Cardiac fibroblast (primary cell): ENCODE measurements around the gene NEAT1.

Experiments
- DNase-seq, 2 donors: peaks; one replicate each; pipeline versions ENCODE4 v3.0.0 to v3.0.0-alpha.2; 2010; ENCODE audit warnings: low read depth in 2 of 2
- H3K4me3 ChIP-seq, 2 donors: replicated peaks in 1 of 2; 1 replicate in 1 of 2; 2 replicates in 1 of 2; pipeline ENCODE4 v1.5.1; 2011; ENCODE audit warnings: low read depth in 2 of 2, low read length in 2 of 2, mild to moderate bottlenecking in 2 of 2, moderate library complexity in 1 of 2
- TF ChIP-seq, protein P1 (sequence below): IDR thresholded peaks from one replicate; pipeline ENCODE4 v1.5.1; 2011; ENCODE audit warnings: low read depth, mild to moderate bottlenecking, low read length, inconsistent platforms

Gene NEAT1

GRCh38 chr11:65485920-65486219, 63.3 kb downstream of the NEAT1 start:
- H3K4me3 ChIP-seq: no peak overlapping the region
- no peak for DNase-seq
- TF ChIP-seq, protein P1, sequence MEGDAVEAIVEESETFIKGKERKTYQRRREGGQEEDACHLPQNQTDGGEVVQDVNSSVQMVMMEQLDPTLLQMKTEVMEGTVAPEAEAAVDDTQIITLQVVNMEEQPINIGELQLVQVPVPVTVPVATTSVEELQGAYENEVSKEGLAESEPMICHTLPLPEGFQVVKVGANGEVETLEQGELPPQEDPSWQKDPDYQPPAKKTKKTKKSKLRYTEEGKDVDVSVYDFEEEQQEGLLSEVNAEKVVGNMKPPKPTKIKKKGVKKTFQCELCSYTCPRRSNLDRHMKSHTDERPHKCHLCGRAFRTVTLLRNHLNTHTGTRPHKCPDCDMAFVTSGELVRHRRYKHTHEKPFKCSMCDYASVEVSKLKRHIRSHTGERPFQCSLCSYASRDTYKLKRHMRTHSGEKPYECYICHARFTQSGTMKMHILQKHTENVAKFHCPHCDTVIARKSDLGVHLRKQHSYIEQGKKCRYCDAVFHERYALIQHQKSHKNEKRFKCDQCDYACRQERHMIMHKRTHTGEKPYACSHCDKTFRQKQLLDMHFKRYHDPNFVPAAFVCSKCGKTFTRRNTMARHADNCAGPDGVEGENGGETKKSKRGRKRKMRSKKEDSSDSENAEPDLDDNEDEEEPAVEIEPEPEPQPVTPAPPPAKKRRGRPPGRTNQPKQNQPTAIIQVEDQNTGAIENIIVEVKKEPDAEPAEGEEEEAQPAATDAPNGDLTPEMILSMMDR: no peak

GRCh38 chr11:65486570-65487466, 64.2 kb downstream of the NEAT1 start:
- no peak overlapping the region for H3K4me3 ChIP-seq

GRCh38 chr11:65487467-65488272, 65.1 kb downstream of the NEAT1 start:
- DNase-seq: peak; percentile 100
- peak overlapping the region; percentile 6 to 21 for H3K4me3 ChIP-seq
- TF ChIP-seq, protein P1: no peak

More at GRCh38 chr11:65486570-65487466, 64.2 kb downstream of the NEAT1 start:
- TF ChIP-seq, protein P1: no peak
- DNase-seq: no peak

- DNase-seq: peak; percentile 70 to 80
- TF ChIP-seq, protein P1: no peak
- H3K4me3 ChIP-seq: peak overlapping the region; percentile 6 to 21
Measured at GRCh38 chr11:65488273-65489034, 65.9 kb downstream of the NEAT1 start.

DNA sequence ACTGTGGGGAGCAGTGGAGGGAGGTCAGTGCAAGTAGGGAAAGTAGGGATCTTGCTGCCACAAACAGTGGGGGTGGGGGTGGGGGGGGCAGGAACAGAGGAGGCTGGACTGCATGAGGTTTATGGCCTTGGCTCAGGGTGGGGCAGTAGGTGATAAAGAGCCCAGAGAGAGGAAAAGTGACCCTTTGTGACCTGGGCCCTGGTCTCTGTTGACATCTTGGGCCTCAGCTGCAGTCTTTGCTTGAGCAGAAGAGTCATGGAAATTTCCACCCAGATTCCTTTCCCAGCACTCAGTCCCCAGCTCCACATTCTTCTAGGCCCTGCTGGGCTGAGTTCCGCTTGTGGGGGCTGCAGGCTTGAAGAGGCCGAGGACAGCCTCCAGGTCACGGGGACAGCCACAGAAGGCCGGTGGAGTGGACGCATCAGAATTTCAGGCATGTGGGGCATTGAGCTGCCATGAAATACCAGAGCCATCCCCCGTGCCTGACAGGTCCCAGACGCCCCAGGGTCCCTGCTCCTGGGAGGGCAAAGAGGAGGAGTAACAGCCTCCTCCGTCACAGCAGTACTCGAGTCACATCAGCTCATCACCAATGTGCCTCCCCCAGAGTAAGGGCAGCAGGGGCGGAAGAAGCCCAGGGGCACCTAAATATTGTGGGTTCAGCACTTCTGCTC, 66.6 kb downstream of the NEAT1 start:
- TF ChIP-seq, protein P1: no peak
- DNase-seq: peak; percentile 86 to 89
- no peak overlapping the region for H3K4me3 ChIP-seq

- DNase-seq: peak; percentile 42 to 71
- H3K4me3 ChIP-seq: no peak overlapping the region
- TF ChIP-seq, protein P1: no peak
Measured at GRCh38 chr11:65489706-65490320, 67.2 kb downstream of the NEAT1 start.
